HG03196 (cell line): ENCODE measurements around the gene ZC3H4.

Source experiments
- ATAC-seq: cut with Tn5 transposase; IDR thresholded peaks from one replicate; pipeline ENCODE4 v1.9.1; 2021; ENCODE audit not compliant: unreplicated experiment

The ZC3H4 gene

GRCh38 chr19:47022541-47023447, 90.8 kb downstream of the ZC3H4 start:
- ATAC-seq = no peak

GRCh38 chr19:47022140-47022536, 91.4 kb downstream of the ZC3H4 start:
- no peak for ATAC-seq

- ATAC-seq = no peak
Observed at GRCh38 chr19:47021536-47022139, 91.9 kb downstream of the ZC3H4 start.

DNA sequence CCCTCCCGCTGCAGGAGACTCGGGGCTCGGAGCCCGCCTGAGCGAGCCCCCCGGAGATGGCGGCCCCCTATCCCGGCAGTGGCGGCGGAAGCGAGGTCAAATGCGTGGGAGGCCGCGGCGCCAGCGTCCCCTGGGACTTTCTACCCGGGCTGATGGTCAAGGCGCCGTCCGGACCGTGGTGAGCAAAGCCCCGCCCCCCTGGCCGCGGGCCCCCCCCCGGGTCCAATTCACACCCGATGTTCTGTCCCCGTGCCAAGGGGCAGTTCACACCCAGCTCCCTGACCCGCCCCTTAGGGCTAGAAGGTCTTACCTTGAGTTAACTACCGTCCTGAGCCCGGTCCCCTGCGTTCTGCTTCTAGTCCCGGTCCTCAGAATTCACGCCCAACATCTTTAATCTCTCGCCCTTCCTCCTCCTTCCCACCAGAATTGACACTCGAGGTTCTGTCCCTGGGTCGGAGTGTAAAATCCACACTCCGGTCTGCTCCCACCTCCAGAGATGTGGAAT, 92.5 kb downstream of the ZC3H4 start:
- ATAC-seq = no peak

DNA sequence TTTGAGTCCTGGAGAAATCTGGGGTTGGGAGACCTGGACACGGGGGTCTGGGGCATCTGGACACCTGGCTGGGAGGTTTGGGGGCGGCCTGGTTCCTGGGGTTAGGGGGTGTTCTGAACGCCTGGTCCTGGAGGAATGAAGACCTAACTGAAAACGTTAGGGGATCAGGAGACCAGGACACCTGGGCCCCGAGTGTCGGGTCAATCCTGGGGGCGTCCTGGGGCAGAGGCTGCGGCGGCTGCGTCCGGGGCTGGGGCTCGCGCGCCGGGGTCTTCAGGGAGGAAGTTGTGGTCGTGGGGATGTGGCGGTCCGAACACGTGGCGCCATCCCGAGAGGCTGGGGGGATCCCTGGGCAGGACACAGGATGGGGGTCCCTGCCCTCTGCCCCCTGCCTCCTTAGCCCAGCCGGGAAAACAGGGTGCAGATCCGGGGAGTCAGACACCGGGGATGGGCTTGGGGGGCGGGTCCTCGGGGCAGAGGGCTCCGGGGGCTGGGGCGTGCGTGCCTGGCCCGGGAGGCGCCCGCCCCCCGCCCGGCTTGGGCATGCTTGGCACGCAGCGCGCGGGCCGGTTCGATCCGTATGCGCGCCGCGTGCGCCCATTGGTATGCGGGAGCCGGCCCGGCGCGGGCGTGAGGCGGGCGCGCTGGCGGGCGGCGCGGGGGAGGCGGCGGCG, 93.3 kb downstream of the ZC3H4 start:
- ATAC-seq = no peak

DNA sequence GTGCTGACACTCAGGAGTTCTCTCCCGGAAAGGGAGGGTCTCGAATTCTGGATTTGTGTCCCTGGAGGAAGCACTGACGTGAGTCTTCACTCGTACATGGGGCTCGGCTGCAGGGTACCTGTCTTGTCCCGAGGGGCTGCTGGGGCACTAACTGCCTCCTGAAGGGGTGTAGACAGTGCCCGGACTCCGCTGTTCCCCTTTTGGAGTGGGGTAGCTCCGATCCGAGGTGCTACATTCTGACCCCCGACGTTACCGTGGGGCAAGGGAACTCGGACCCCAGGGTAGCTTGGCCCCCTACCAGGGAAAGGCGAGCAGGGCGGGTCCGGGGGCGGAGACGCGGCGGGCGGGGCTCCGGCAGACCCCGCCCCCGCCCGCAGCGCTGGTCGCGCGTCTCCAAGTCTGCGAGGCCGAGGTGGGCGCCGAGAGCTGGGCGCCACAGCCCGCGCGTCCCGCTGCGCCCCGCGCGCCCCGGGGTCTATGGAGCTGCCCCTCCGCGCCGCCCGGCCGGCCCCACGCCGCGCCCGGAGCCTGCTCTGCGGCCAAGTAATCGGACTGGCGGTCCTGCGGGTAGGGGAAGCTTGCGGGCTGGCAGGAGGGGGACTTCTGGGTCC, 94.0 kb downstream of the ZC3H4 start, which contains the start of gene NPAS1:
Gene NPAS1 (plus strand): TSS at position 407 of the 611 bp plus-strand sequence. CDS start 1,211 bp downstream, outside the sequence.
- no peak for ATAC-seq

- no peak for ATAC-seq
Observed at GRCh38 chr19:47018923-47019322, 94.7 kb downstream of the ZC3H4 start.
